ENCODE measurements around the gene PNKP. TPM values are rescaled to one million over a fixed set of nuclear protein-coding genes. Genes with fewer than 3 reads are reported as not detected.

The PNKP gene
- total and polyA plus RNA-seq, 10 of the 15 experiments (the other 5 are each of a cell fraction or from before 2014, with no cell fraction given), result 2.9 to 82.3 (median 33.2) TPM

GRCh38 chr19:49887665-49888509 is 20.5 kb upstream of the PNKP start:
- ChIA-PET CTCF (interaction anchor here (0.8 to 0.9 kb wide), 2 partner anchors 8 to 50 kb away, joined by 3 read pairs; no protein-coding TSS in a partner anchor), RAD21 (ENCODE audit: unreplicated experiment) (interaction anchor here (0.6 to 2.4 kb wide), 8 partner anchors 9 to 224 kb away, joined by 3 to 9 read pairs (median 3); partner anchors contain the start of genes ATF5 and IL4I1), POLR2A (interaction anchor here (0.9 to 3.6 kb wide), 9 partner anchors 8 to 121 kb away, joined by 3 to 33 read pairs (median 9); partner anchors contain the start of genes AKT1S1, AP2A1, ATF5 and IL4I1), SMC1A (ENCODE audit: uncharacterized antibody, unreplicated experiment) (interaction anchor here (1.3 to 3.1 kb wide), 3 partner anchors 18 to 41 kb away, joined by 5 to 15 read pairs (median 6); partner anchors contain the start of genes ATF5 and NUP62)
- H3K79me2 ChIP-seq (ENCODE audit: control insufficient read depth, insufficient read depth, low read length), result peaks cover 13% of the 10 kb centered on the region
- peaks cover 5 to 15% of the 10 kb centered on the region in 2 experiments; a peak in 3 of 4 replicates for H3K36me3 ChIP-seq (ENCODE audit: control insufficient read depth in 2 of 2, insufficient read depth in 2 of 2, low read length in 1 of 2)
- H3K4me2 ChIP-seq (ENCODE audit: control insufficient read depth, insufficient read depth), result peak overlapping the region; percentile 33; the same call in 1 of the 2 replicates
- H3K4me3 ChIP-seq, result no peak overlapping the region
- H3K9me3 ChIP-seq (replicated peaks; ENCODE audit: control insufficient read depth, insufficient read depth, low read length), result no peaks in the 10 kb centered on the region; the same call in 2 of the 3 replicates
- H4K20me1 ChIP-seq (ENCODE audit: control insufficient read depth, insufficient read depth), result no peaks in the 10 kb centered on the region
- ATAC-seq (peak; percentile 35), DNase-seq (ENCODE audit: low read depth, low spot score) (no peak), FAIRE-seq (no peak)
- H3K4me1 ChIP-seq (ENCODE audit: control insufficient read depth, insufficient read depth, low read length), result peaks cover 22% of the 10 kb centered on the region
- H3K9ac ChIP-seq (ENCODE audit: control insufficient read depth, insufficient read depth, low read length), result no peak overlapping the region
- intact Hi-C loops (cut with micrococcal nuclease; ENCODE audit: unreplicated experiment) (no loop called here), in situ Hi-C loops (cut with MboI) (loop anchor here (25.0 kb wide), 1 partner anchor 1251 kb away; the partner anchor contains the start of genes CA11 and DBP)
- WGBS (ENCODE audit: insufficient coverage, insufficient replicate concordance, low lambda C conversion rate, missing lambda C conversion rate), result 18% methylated on average over 28 of the region's 54 CpGs
- BruUV-seq (replicated peaks), result no TSS peak
- no peak overlapping the region for H2AFZ ChIP-seq (ENCODE audit: control insufficient read depth, low read depth, low read length)
- no peak overlapping the region for H3K27ac ChIP-seq (ENCODE audit: control insufficient read depth, insufficient read depth)
- H3K27me3 ChIP-seq (replicated peaks in 1 of 2; ENCODE audit: control insufficient read depth in 2 of 2, insufficient read depth in 2 of 2, low read length in 1 of 2), result no peaks in the 10 kb centered on the region
- no peak for TF ChIP-seq ATF3 (IDR thresholded peaks at IDR 0.05; ENCODE audit: borderline replicate concordance, extremely low read depth, low read depth, low read length)
- TF ChIP-seq IRF4 (IDR thresholded peaks at IDR 0.05; ENCODE audit: low read depth, low read length), result no peak
- TF ChIP-seq CEBPB (IDR thresholded peaks at IDR 0.05; ENCODE audit: borderline replicate concordance in 1 of 2, low read depth in 2 of 2, low read length in 2 of 2), result no peak
- TF ChIP-seq POLR2A (IDR thresholded peaks at IDR 0.05; ENCODE audit: low read depth, low read length), result peak; percentile 64
- no peak for TF ChIP-seq SREBF2 (IDR thresholded peaks at IDR 0.05; ENCODE audit: low read length)
- TF ChIP-seq NKRF (conservative IDR thresholded peaks at IDR 0.05), result no peak
- no peak for TF ChIP-seq ZBTB33 (IDR thresholded peaks at IDR 0.05)
- TF ChIP-seq HDAC2 (IDR thresholded peaks at IDR 0.05), result no peak
- no peak for TF ChIP-seq NR2C2 (IDR thresholded peaks at IDR 0.05; ENCODE audit: borderline replicate concordance, control insufficient read depth, insufficient read length, low read depth)
- no peak for TF ChIP-seq CUX1 (IDR thresholded peaks at IDR 0.05; ENCODE audit: insufficient replicate concordance, low read depth, low read length)
- no peak for TF ChIP-seq SMAD1 (IDR thresholded peaks at IDR 0.05; ENCODE audit: low read depth, partially characterized antibody)
- no peak for TF ChIP-seq RAD21 (IDR thresholded peaks at IDR 0.05; ENCODE audit: insufficient read depth, low read depth, low read length)
